AG04449 (cell line): ENCODE measurements around the gene ACBD6.

Source experiments
- CTCF ChIA-PET: fragments of 350-600 bp; formaldehyde crosslinking; extraction: SDS; loops from one replicate; lab custom pipeline; 2021; ENCODE audit warnings: antibody characterized with exemption; lab: Yijun Ruan, JAX
- POLR2A ChIA-PET: fragments of 400-600, 350-600 bp; formaldehyde crosslinking; extraction: SDS; loops from one replicate; lab custom pipeline; 2020; ENCODE audit warnings: antibody characterized with exemption, inconsistent platforms; lab: Yijun Ruan, JAX
- DNase-seq: peaks from one replicate; pipeline ENCODE4 v3.0.0-alpha.2; 2010; ENCODE audit warnings: low read depth, low spot score
- H3K4me3 ChIP-seq: 2 replicates; pipeline ENCODE4 v1.5.1; 2011; ENCODE audit warnings: low read depth, mild to moderate bottlenecking, control low read depth, low read length
- CTCF ChIP-seq: IDR thresholded peaks from one replicate; pipeline ENCODE4 v1.5.1; 2011; ENCODE audit warnings: mild to moderate bottlenecking, moderate library complexity, low read length, control low read depth, inconsistent platforms; ENCODE audit not compliant: insufficient read depth; ENCODE audit errors: missing control alignments

The ACBD6 gene

GRCh38 chr1:180267211-180267561 lies 235.2 kb downstream of the ACBD6 start:
- ChIA-PET CTCF (interaction anchor here (1.0 to 1.9 kb wide), 3 partner anchors 14 to 212 kb away, joined by 3 to 8 read pairs (median 4); no protein-coding TSS in a partner anchor), POLR2A (no interaction called here)
- DNase-seq = no peak
- no peak for TF ChIP-seq CTCF
- no peak overlapping the region for H3K4me3 ChIP-seq

- POLR2A ChIA-PET = no interaction called here
- TF ChIP-seq CTCF = no peak
- no peak for DNase-seq
- CTCF ChIA-PET = interaction anchor here (0.9 to 1.9 kb wide), 7 partner anchors 12 to 216 kb away, joined by 3 to 8 read pairs (median 4); no protein-coding TSS in a partner anchor
- H3K4me3 ChIP-seq = no peak overlapping the region
These were observed 235.8 kb downstream of the ACBD6 start for GRCh38 chr1:180266275-180267210.

GRCh38 chr1:180265871-180266270 lies 236.5 kb downstream of the ACBD6 start:
- ChIA-PET POLR2A (no interaction called here), CTCF (interaction anchor here (0.9 to 1.6 kb wide), 4 partner anchors 11 to 217 kb away, joined by 3 to 8 read pairs (median 4); no protein-coding TSS in a partner anchor)
- no peak for DNase-seq
- no peak for TF ChIP-seq CTCF
- no peak overlapping the region for H3K4me3 ChIP-seq

- TF ChIP-seq CTCF = no peak
- no peak for DNase-seq
- H3K4me3 ChIP-seq = no peak overlapping the region
- ChIA-PET CTCF (interaction anchor here (1.0 to 1.6 kb wide), 2 partner anchors 10 to 12 kb away, joined by 3 to 8 read pairs; no protein-coding TSS in a partner anchor), POLR2A (no interaction called here)
These were observed 237.2 kb downstream of the ACBD6 start for GRCh38 chr1:180265201-180265600.

GRCh38 chr1:180264595-180264994 lies 237.8 kb downstream of the ACBD6 start:
- ChIA-PET POLR2A (no interaction called here), CTCF (interaction anchor here (0.9 kb wide), 1 partner anchor 12 kb away, joined by 4 read pairs; no protein-coding TSS in a partner anchor)
- no peak overlapping the region for H3K4me3 ChIP-seq
- DNase-seq = no peak
- no peak for TF ChIP-seq CTCF
